Heart left ventricle (tissue), 13 donors: Measurements from ENCODE around the gene ARHGEF17.

Source experiments
- POLR2A ChIP-seq, 2 donors: fragments of 450-650 bp; IDR thresholded peaks; one replicate each; pipeline ENCODE4 v1.6.1; 2017; ENCODE audit warnings: antibody characterized with exemption in 2 of 2, mild to moderate bottlenecking in 2 of 2, moderate library complexity in 2 of 2
- TF ChIP-seq, protein P1 (sequence below), 12 donors: fragments of 200-600 bp; sonication (generic) in 4 of 12; IDR thresholded peaks; one replicate each; pipeline versions ENCODE4 v1.5.0 to v1.8.0; 2018 to 2022; ENCODE audit warnings: antibody characterized with exemption in 12 of 12, mild to moderate bottlenecking in 5 of 12
- donor health status: ischemic (EF 13 %, LVEDD 7.1; RV severe dilation, severe dysfunction).
- donor health status: DM: no; HTN: yes; CAD: no.
- donor health status: DM: no; HTN: no; CAD: no.
- donor health status: ischemic (EF 25% LVEDD 6.9; RV normal size, moderate dysfunction).
- donor health status: ischemic (EF 25% LVEDD 5.7; RV mildly dilated, moderate dysfunction).
- donor health status: ischemic (EF 35%, LVEDD 5.7; RV mildly dilated, moderate dysfunction).
- donor health status: nonischemic (EF 11% LVEDD 7.7; RV severe dilation, severe dysfunction).
- donor health status: DM: yes; HTN: yes; CAD: no.
- donor health status: PGD.
- donor health status: ischemic (EF 29% LVEDD 5.4; RV normal size, mild dysfunction).
- donor health status: nonischemic (EF 23%, LVEDD 6.1; RV moderate dilation, normal function).

- TF ChIP-seq, protein P1, sequence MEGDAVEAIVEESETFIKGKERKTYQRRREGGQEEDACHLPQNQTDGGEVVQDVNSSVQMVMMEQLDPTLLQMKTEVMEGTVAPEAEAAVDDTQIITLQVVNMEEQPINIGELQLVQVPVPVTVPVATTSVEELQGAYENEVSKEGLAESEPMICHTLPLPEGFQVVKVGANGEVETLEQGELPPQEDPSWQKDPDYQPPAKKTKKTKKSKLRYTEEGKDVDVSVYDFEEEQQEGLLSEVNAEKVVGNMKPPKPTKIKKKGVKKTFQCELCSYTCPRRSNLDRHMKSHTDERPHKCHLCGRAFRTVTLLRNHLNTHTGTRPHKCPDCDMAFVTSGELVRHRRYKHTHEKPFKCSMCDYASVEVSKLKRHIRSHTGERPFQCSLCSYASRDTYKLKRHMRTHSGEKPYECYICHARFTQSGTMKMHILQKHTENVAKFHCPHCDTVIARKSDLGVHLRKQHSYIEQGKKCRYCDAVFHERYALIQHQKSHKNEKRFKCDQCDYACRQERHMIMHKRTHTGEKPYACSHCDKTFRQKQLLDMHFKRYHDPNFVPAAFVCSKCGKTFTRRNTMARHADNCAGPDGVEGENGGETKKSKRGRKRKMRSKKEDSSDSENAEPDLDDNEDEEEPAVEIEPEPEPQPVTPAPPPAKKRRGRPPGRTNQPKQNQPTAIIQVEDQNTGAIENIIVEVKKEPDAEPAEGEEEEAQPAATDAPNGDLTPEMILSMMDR (IDR thresholded peaks at IDR 0.05): no peak
- TF ChIP-seq POLR2A (IDR thresholded peaks at IDR 0.05): no peak
These were observed 90.6 kb downstream of the ARHGEF17 start for GRCh38 chr11:73398721-73399120.
